GM12873 (cell line): ENCODE data around the gene LIN52.

ENCODE experiments used
- CTCF ChIP-seq: IDR thresholded peaks from 2 replicates; pipeline ENCODE4 v1.5.1; 2012; ENCODE audit warnings: low read depth, mild to moderate bottlenecking, moderate library complexity, low read length, control low read depth; ENCODE audit not compliant: insufficient read depth; ENCODE audit errors: missing control alignments

Gene LIN52

GRCh38 chr14:74161526-74162158 lies 76.9 kb downstream of the LIN52 start:
- TF ChIP-seq CTCF, result no peak

- TF ChIP-seq CTCF, result no peak
Measured at GRCh38 chr14:74169906-74170305, 85.2 kb downstream of the LIN52 start.

GRCh38 chr14:74176400-74176793 lies 91.6 kb downstream of the LIN52 start:
- no peak for TF ChIP-seq CTCF

- no peak for TF ChIP-seq CTCF
Measured at GRCh38 chr14:74179856-74180255, 95.1 kb downstream of the LIN52 start.

GRCh38 chr14:74190927-74191575 lies 106.3 kb downstream of the LIN52 start:
- no peak for TF ChIP-seq CTCF

GRCh38 chr14:74194506-74195274 lies 109.9 kb downstream of the LIN52 start:
- TF ChIP-seq CTCF, result no peak

- TF ChIP-seq CTCF, result no peak
Measured at GRCh38 chr14:74195623-74196022, 110.9 kb downstream of the LIN52 start.
